Esophagus muscularis mucosa (tissue), 4 donors: ENCODE measurements around the gene LYVE1. TPM values are rescaled to one million over a fixed set of nuclear protein-coding genes. Genes with fewer than 3 reads are reported as not detected.

ENCODE experiments used
- DNase-seq: peaks from one replicate; pipeline ENCODE4 v3.0.0-alpha.2; 2017; ENCODE audit errors: extremely low spot score
- H3K27ac ChIP-seq, 4 donors: fragments of 200-600 bp; sonication (generic); replicated peaks in 1 of 4; 1 replicate in 3 of 4; 2 replicates in 1 of 4; pipeline ENCODE4 v1.5.1; 2016 to 2019; ENCODE audit warnings: mild to moderate bottlenecking in 1 of 4
- H3K27me3 ChIP-seq, 4 donors: fragments of 200-600 bp; sonication (generic); one replicate each; pipeline versions ENCODE4 v1.5.1 to v1.6.0; 2016 to 2019
- H3K36me3 ChIP-seq, 4 donors: fragments of 200-600 bp; sonication (generic); one replicate each; pipeline ENCODE4 v1.5.1; 2016 to 2019
- H3K4me1 ChIP-seq, 4 donors: fragments of 200-600 bp; sonication (generic); one replicate each; pipeline ENCODE4 v1.5.1; 2016 to 2019
- H3K4me3 ChIP-seq, 4 donors: fragments of 200-600 bp; sonication (generic); 1 replicate in 2 of 4; 2 replicates in 2 of 4; pipeline ENCODE4 v1.5.1; 2016 to 2019; ENCODE audit warnings: mild to moderate bottlenecking in 4 of 4, moderate library complexity in 1 of 4
- H3K9me3 ChIP-seq, 4 donors: fragments of 200-600 bp; sonication (generic); 1 replicate in 3 of 4; 2 replicates in 1 of 4; pipeline ENCODE4 v1.5.1; 2016 to 2019
- EP300 ChIP-seq: sonication (generic); formaldehyde crosslinking; IDR thresholded peaks from one replicate; pipeline ENCODE4 v1.6.1; 2017; ENCODE audit warnings: antibody characterized with exemption
- POLR2A ChIP-seq: fragments of 450-650 bp; IDR thresholded peaks from one replicate; pipeline ENCODE4 v1.6.1; 2017; ENCODE audit warnings: antibody characterized with exemption, moderate library complexity, mild to moderate bottlenecking, low read depth
- POLR2AphosphoS5 ChIP-seq, 2 donors: sonication (generic); formaldehyde crosslinking; IDR thresholded peaks; one replicate each; pipeline ENCODE4 v1.6.1; 2017; ENCODE audit warnings: antibody characterized with exemption in 2 of 2
- WGBS: methylation state at CpG from one replicate; pipeline ENCODE4 v1.1.5; 2018; 5-methylcytosine and 5-hydroxymethylcytosine counted together
- intact Hi-C: fragments of 100-400 bp; cut with DNase I; formaldehyde crosslinking; loops from one replicate; pipeline ENCODE4 v1.15.1; 2023
- total RNA-seq, 4 donors: library from RNA; depleted of rRNA; stranded (reverse); fragments of >200 nt; gene quantifications; one replicate each; pipeline versions ENCODE4 v1.1.0 to v1.2.1, GENCODE V29; 2016
- TF ChIP-seq, protein P1 (sequence below), 3 experiments: fragments of 200-600 bp in 2 of 3; fragments of 450-650 bp in 1 of 3; sonication (generic) in 2 of 3; IDR thresholded peaks; one replicate each; pipeline ENCODE4 v1.5.1; 2017 to 2019; ENCODE audit warnings: antibody characterized with exemption in 3 of 3, mild to moderate bottlenecking in 2 of 3, moderate library complexity in 1 of 3

The LYVE1 gene
- total RNA-seq, 4 donors from 2014 or later, result 59.5 to 150 (median 74.3) TPM

DNA sequence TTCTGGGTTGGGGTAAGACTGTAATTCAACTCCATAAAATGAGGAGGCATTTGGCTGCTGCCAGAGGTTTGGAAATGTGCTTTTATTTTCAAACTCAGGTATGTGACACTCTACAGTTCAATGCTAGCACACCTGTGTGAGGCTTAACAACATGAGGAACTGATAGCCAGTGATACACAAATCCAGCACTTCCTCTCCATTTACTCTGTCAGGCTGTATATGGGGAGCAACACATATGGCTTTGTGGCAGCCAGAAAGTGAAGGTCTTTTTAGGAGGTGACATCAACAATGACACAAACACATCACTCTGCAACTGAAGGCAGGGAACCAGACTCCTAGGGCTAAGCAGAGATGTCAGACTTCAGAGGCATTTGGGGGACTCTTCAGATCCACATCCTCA lies 4.6 kb upstream of the LYVE1 start:
- no peak for DNase-seq
- H3K36me3 ChIP-seq, result peaks cover 0 to 46% (median 23%) of the 10 kb centered on the region in 4 donors
- no peak overlapping the region for H3K4me3 ChIP-seq
- H3K27ac ChIP-seq, result peak overlapping the region; percentile 21 to 44 (median 34)
- peaks cover 18 to 53% (median 26%) of the 10 kb centered on the region in 4 donors for H3K4me1 ChIP-seq
- no peaks in the 10 kb centered on the region for H3K27me3 ChIP-seq
- no peak for TF ChIP-seq POLR2A
- H3K9me3 ChIP-seq, result no peaks in the 10 kb centered on the region
- intact Hi-C loops, result no loop called here

DNA sequence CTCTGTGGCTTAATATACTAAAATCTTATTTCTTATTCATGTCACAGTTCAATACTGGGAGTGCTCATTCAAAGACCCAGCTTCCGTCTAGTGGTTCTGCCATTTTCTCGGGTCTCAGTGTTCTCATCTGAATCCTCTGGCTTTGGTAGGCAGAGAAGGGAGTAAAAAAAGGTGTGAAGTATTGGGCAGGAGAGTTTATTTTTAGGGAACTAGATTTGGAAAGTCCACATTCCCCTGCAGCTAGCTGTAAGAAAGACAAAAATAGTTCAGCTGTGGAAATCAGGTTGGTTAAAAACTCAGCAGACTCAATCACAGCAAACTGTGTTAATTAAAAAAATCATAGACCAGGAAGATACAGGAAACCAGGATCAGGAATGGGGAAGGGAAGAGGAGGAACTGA lies 4.1 kb upstream of the LYVE1 start:
- Histone ChIP-seq H3K4me1 (peaks cover 17 to 48% (median 24%) of the 10 kb centered on the region in 4 donors), H3K4me3 (no peak overlapping the region), H3K27me3 (no peaks in the 10 kb centered on the region), H3K27ac (peak overlapping the region; percentile 21 to 44 (median 34)), H3K36me3 (peaks cover 0 to 43% (median 20%) of the 10 kb centered on the region in 4 donors), H3K9me3 (no peaks in the 10 kb centered on the region)
- DNase-seq, result no peak
- 65% methylated on average over 2 of the region's 2 CpGs for WGBS
- TF ChIP-seq, protein P1, sequence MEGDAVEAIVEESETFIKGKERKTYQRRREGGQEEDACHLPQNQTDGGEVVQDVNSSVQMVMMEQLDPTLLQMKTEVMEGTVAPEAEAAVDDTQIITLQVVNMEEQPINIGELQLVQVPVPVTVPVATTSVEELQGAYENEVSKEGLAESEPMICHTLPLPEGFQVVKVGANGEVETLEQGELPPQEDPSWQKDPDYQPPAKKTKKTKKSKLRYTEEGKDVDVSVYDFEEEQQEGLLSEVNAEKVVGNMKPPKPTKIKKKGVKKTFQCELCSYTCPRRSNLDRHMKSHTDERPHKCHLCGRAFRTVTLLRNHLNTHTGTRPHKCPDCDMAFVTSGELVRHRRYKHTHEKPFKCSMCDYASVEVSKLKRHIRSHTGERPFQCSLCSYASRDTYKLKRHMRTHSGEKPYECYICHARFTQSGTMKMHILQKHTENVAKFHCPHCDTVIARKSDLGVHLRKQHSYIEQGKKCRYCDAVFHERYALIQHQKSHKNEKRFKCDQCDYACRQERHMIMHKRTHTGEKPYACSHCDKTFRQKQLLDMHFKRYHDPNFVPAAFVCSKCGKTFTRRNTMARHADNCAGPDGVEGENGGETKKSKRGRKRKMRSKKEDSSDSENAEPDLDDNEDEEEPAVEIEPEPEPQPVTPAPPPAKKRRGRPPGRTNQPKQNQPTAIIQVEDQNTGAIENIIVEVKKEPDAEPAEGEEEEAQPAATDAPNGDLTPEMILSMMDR (IDR thresholded peaks at IDR 0.05), result no peak
- peak in 1 of 2 donors; percentile 4 for TF ChIP-seq POLR2AphosphoS5 (IDR thresholded peaks at IDR 0.05)
- intact Hi-C loops, result no loop called here

DNA sequence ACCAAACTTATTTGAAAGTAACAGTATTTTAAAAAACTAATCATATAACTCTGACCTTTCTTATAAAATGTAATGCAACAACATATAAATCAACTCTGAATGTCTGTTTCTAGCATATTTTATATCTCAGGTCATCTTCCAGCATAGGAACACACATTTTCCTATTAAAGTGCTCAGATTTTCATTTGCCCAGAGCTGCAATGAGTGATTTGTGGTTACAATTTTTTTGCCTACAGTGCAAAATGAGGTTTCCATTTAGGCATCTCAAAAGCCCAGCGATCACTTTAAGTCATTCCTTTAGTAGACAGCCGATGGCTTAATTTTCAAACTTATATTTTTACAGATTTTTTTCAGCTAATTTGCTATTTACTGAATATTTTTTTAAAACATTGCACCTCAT lies 1.0 kb downstream of the LYVE1 start:
- TF ChIP-seq POLR2AphosphoS5 (IDR thresholded peaks at IDR 0.05) (no peak), EP300 (no peak), POLR2A (no peak)
- TF ChIP-seq, protein P1 (IDR thresholded peaks at IDR 0.05), result no peak
- WGBS, result 87% methylated on average over 2 of the region's 2 CpGs
- Histone ChIP-seq H3K9me3 (no peaks in the 10 kb centered on the region), H3K4me1 (peaks cover 4 to 16% (median 10%) of the 10 kb centered on the region in 4 donors), H3K36me3 (no peaks in the 10 kb centered on the region), H3K4me3 (peak overlapping the region; percentile 11 to 29 (median 20)), H3K27ac (peak overlapping the region in 3 of 4 donors; percentile 19 to 54 (median 28)), H3K27me3 (no peaks in the 10 kb centered on the region)
- no peak for DNase-seq
- intact Hi-C loops, result no loop called here

DNA sequence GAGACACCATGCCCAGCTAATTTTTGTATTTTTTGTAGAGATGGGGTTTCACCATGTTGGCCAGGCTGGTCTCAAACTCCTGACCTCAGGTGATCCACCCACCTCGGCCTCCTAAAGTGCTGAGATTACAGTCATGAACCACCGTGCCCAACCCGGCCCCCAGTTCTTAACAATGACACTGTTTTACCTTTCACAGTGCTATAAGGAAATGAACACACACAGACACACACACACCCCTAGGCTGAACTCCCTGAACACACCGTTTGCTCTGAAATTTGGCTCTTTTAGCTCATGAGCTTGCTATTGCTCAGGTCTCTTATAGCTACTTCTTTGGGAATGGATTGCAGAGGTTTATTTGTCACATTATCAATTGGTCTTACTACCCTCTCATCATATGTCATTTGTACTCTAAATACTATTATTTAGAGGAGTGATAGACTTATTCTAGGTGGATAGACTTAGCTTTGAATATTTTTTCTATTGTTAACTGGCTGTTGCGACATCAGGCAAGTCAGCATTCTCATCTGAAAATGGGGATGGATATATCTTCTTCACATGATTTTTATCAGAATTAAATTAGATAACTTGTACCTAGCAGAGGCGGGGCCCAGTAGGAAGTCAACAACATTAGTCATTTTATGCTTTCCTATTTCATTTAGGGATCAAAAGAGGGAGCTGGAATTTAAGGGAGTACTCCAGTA lies 2.1 kb downstream of the LYVE1 start:
- TF ChIP-seq POLR2A, result no peak
- no peak for TF ChIP-seq POLR2AphosphoS5 (IDR thresholded peaks at IDR 0.05)
- TF ChIP-seq, protein P1 (IDR thresholded peaks at IDR 0.05), result no peak
- TF ChIP-seq EP300, result no peak
- peaks cover 0 to 13% (median 7%) of the 10 kb centered on the region in 4 donors for H3K4me1 ChIP-seq
- no peak for DNase-seq
- H3K4me3 ChIP-seq, result peak overlapping the region; percentile 11 to 29 (median 20)
- intact Hi-C loops, result no loop called here
- H3K27me3 ChIP-seq, result no peaks in the 10 kb centered on the region
- H3K27ac ChIP-seq, result peak overlapping the region; percentile 19 to 54 (median 30)
- no peaks in the 10 kb centered on the region for H3K36me3 ChIP-seq
- 76% methylated on average over 6 of the region's 6 CpGs for WGBS
- no peaks in the 10 kb centered on the region for H3K9me3 ChIP-seq

DNA sequence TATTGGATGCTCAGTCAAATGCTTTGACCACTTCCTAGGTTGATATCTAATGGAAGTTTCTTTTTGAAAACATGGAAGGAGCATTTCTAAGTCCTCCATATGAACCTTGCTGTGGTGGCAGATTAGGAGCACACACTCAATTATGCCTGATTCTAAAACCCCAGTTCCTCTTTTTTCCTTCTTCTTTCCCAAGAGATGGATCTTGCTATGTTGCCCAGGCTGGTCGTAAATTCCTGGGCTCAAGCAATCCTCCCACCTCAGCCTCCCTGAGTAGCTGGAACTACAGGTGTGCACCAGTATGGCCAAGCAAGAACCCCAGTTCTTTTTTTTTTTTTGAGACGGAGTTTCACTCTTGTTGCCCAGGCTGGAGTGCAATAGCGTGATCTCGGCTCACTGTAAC lies 3.0 kb downstream of the LYVE1 start:
- no peaks in the 10 kb centered on the region for H3K9me3 ChIP-seq
- intact Hi-C loops, result loop anchor here (2.0 kb wide), 1 partner anchor 169 kb away; no protein-coding TSS in a partner anchor
- peaks cover 0 to 13% (median 7%) of the 10 kb centered on the region in 4 donors for H3K4me1 ChIP-seq
- H3K27ac ChIP-seq, result peak overlapping the region in 1 of 4 donors; percentile 28
- DNase-seq, result no peak
- H3K4me3 ChIP-seq, result peak overlapping the region; percentile 11 to 29 (median 20)
- no peak for TF ChIP-seq EP300
- TF ChIP-seq, protein P1 (IDR thresholded peaks at IDR 0.05), result no peak
- TF ChIP-seq POLR2A, result no peak
- no peak for TF ChIP-seq POLR2AphosphoS5 (IDR thresholded peaks at IDR 0.05)
- no peaks in the 10 kb centered on the region for H3K27me3 ChIP-seq
- 83% methylated on average over 4 of the region's 4 CpGs for WGBS
- H3K36me3 ChIP-seq, result no peaks in the 10 kb centered on the region
